T-helper 2 cell treated with Interferon-gamma antibody and Interleukin-4, amounts not matched to agents 5 μg/mL and 100 μg/mL, for 36 hours (primary cell): ENCODE data around the gene PTPRN2.
"Not testable (repeated sequence)": the region's sequence is repeated elsewhere in the genome, so short reads cannot be mapped to it uniquely, and the experiment has no call there.

Experiments used
- DNase-seq: peaks from one replicate; pipeline ENCODE4 v3.0.0; 2021; ENCODE audit warnings: low spot score
- H3K27ac Mint-ChIP-seq: one replicate; pipeline ENCODE4 v1.8.0; 2021; ENCODE audit warnings: mild to moderate bottlenecking, mixed read lengths
- H3K27me3 Mint-ChIP-seq: one replicate; pipeline ENCODE4 v1.8.0; 2021; ENCODE audit warnings: low read depth, mixed read lengths
- H3K36me3 Mint-ChIP-seq: one replicate; pipeline ENCODE4 v1.8.0; 2021; ENCODE audit warnings: low read depth, mixed read lengths
- H3K4me1 Mint-ChIP-seq: one replicate; pipeline ENCODE4 v1.8.0; 2021; ENCODE audit warnings: low read depth, mixed read lengths
- H3K4me3 Mint-ChIP-seq: one replicate; pipeline ENCODE4 v1.8.0; 2022; ENCODE audit warnings: mild to moderate bottlenecking, moderate library complexity, mixed read lengths
- H3K9me3 Mint-ChIP-seq: one replicate; pipeline ENCODE4 v1.8.0; 2021; ENCODE audit warnings: mixed read lengths

The PTPRN2 gene

GRCh38 chr7:157737151-157738065 lies 850.2 kb downstream of the PTPRN2 start:
- Mint-ChIP-seq H3K4me3 (no peak overlapping the region), H3K9me3 (no peaks in the 10 kb centered on the region), H3K27ac (no peak overlapping the region), H3K36me3 (no peaks in the 10 kb centered on the region), H3K4me1 (no peaks in the 10 kb centered on the region), H3K27me3 (peaks cover 7% of the 10 kb centered on the region)
- DNase-seq: no peak

- Mint-ChIP-seq H3K27me3 (peaks cover 4% of the 10 kb centered on the region), H3K4me1 (no peaks in the 10 kb centered on the region), H3K36me3 (no peaks in the 10 kb centered on the region), H3K9me3 (no peaks in the 10 kb centered on the region), H3K27ac (no peak overlapping the region), H3K4me3 (no peak overlapping the region)
- DNase-seq: no peak
These were observed 851.3 kb downstream of the PTPRN2 start for GRCh38 chr7:157736341-157736740.

DNA sequence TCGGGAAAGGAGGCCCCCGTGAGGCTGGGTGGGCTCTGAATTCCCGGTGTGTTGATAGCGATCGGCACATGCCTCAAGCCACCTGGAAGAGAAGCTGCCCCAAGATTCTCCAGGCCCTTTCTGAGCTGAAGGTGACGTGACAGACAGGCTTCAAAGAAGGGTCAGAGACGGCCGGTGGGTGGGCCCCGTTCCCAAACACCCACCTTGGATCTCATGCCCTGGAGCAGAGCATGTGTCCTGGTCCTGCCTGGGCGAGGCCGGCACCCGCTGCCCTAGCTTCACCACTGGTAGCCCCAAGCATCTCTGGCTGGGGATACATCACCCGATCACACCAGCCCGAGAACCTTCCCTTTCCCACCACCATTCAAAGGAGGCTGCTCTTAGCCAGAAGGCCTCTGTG lies 851.8 kb downstream of the PTPRN2 start:
- H3K27ac Mint-ChIP-seq: no peak overlapping the region
- peaks cover 4% of the 10 kb centered on the region for H3K27me3 Mint-ChIP-seq
- no peaks in the 10 kb centered on the region for H3K9me3 Mint-ChIP-seq
- no peak for DNase-seq
- no peaks in the 10 kb centered on the region for H3K4me1 Mint-ChIP-seq
- no peak overlapping the region for H3K4me3 Mint-ChIP-seq
- H3K36me3 Mint-ChIP-seq: no peaks in the 10 kb centered on the region

GRCh38 chr7:157734676-157735640 lies 852.7 kb downstream of the PTPRN2 start:
- DNase-seq: no peak
- Mint-ChIP-seq H3K4me1 (no peaks in the 10 kb centered on the region), H3K4me3 (no peak overlapping the region), H3K9me3 (no peaks in the 10 kb centered on the region), H3K27ac (no peak overlapping the region), H3K36me3 (no peaks in the 10 kb centered on the region), H3K27me3 (peaks cover 4% of the 10 kb centered on the region)

GRCh38 chr7:157733760-157734395 lies 853.7 kb downstream of the PTPRN2 start:
- H3K36me3 Mint-ChIP-seq, H3K4me1 Mint-ChIP-seq, H3K4me3 Mint-ChIP-seq, H3K27ac Mint-ChIP-seq, H3K27me3 Mint-ChIP-seq, H3K9me3 Mint-ChIP-seq, DNase-seq: not testable (repeated sequence)

DNA sequence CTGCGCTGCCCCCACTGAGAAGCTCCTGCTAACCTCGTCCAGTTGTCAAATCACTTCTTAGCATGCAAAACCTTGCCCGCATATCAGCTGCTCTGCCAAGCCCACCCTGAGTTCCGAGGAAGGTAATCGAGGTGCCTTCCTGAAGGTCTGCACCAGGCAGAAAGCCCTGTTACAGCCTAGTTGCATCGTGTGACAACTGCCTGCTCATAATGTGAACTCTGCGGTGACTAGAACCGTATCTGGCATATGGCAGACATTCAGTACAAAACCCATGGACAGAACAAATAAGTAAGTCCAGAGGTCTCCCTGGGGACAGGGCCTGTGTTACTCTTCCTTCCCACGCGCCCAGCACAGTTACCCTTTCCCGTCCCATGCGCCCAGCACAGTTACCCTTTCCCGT lies 856.5 kb downstream of the PTPRN2 start:
- Mint-ChIP-seq H3K4me3 (no peak overlapping the region), H3K4me1 (no peaks in the 10 kb centered on the region), H3K27ac (no peak overlapping the region), H3K27me3 (peaks cover 2% of the 10 kb centered on the region), H3K36me3 (no peaks in the 10 kb centered on the region), H3K9me3 (no peaks in the 10 kb centered on the region)
- DNase-seq: no peak

DNA sequence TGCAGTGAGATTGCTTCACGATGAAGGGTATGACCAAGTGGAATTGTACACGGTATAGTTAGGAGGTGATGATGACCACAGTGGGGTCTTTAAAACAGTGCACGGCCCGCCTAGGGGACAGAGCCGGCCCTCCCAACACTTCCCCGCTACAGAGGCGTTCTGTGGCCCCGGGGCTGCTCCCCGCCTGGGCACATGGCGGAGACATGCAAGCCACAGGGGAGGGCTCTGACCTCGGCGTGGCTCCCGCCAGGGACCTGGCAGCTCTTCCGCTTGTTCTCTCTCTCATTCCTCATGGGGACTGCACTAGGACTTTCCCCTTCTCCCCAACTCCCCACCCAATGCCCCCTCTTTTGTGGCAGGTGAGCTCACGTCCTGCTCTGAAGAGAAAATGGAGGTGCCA lies 857.0 kb downstream of the PTPRN2 start:
- DNase-seq: no peak
- peaks cover 2% of the 10 kb centered on the region for H3K27me3 Mint-ChIP-seq
- no peaks in the 10 kb centered on the region for H3K4me1 Mint-ChIP-seq
- no peak overlapping the region for H3K27ac Mint-ChIP-seq
- no peak overlapping the region for H3K4me3 Mint-ChIP-seq
- H3K9me3 Mint-ChIP-seq: no peaks in the 10 kb centered on the region
- no peaks in the 10 kb centered on the region for H3K36me3 Mint-ChIP-seq

DNA sequence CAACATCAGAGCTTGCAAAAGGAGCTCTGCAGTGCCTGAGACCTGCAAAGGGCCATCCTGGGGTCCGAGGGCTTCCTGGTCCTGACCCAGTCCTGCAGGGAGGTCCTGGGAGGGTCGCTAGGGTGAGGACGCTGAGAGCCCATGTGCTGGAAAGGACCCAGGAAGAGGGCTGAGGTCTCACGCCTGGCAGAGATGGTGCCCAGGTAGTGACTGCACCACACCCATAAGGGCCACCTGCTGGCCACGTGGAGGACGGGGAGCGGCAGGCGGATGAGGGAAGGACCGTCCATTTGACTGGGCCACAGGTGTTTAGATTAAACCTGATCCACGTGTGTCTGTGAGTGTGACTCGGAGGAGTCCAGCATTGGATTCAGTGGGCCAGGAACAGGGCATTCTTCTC lies 858.1 kb downstream of the PTPRN2 start:
- DNase-seq: no peak
- peaks cover 2% of the 10 kb centered on the region for H3K27me3 Mint-ChIP-seq
- H3K4me1 Mint-ChIP-seq: no peaks in the 10 kb centered on the region
- no peak overlapping the region for H3K4me3 Mint-ChIP-seq
- no peaks in the 10 kb centered on the region for H3K36me3 Mint-ChIP-seq
- H3K27ac Mint-ChIP-seq: no peak overlapping the region
- no peaks in the 10 kb centered on the region for H3K9me3 Mint-ChIP-seq

GRCh38 chr7:157727964-157728615 lies 859.5 kb downstream of the PTPRN2 start:
- peaks cover 2% of the 10 kb centered on the region for H3K27me3 Mint-ChIP-seq
- no peak for DNase-seq
- H3K4me1 Mint-ChIP-seq: no peaks in the 10 kb centered on the region
- H3K4me3 Mint-ChIP-seq: no peak overlapping the region
- H3K36me3 Mint-ChIP-seq: no peaks in the 10 kb centered on the region
- no peak overlapping the region for H3K27ac Mint-ChIP-seq
- no peaks in the 10 kb centered on the region for H3K9me3 Mint-ChIP-seq

DNA sequence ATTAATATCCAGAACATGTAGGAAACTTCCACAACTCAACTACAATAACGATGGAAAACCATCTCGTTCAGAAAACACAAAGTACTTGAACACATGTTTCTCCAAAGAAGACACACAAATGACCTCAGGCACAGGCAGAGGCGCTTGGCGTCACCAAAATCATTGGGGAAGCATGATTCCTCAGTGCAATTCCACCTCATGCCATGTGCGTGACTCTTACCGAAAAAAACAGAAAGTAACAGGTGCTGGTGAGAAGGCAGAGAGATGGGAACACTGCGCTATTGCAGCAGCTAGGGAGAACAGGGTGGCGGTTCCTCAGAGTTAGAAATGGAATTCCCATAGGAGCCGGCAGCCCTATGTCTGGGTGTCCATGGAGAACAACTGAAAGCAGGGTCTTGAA lies 860.9 kb downstream of the PTPRN2 start:
- no peak overlapping the region for H3K27ac Mint-ChIP-seq
- no peaks in the 10 kb centered on the region for H3K4me1 Mint-ChIP-seq
- peaks cover 2% of the 10 kb centered on the region for H3K27me3 Mint-ChIP-seq
- no peak for DNase-seq
- no peak overlapping the region for H3K4me3 Mint-ChIP-seq
- no peaks in the 10 kb centered on the region for H3K9me3 Mint-ChIP-seq
- H3K36me3 Mint-ChIP-seq: no peaks in the 10 kb centered on the region

DNA sequence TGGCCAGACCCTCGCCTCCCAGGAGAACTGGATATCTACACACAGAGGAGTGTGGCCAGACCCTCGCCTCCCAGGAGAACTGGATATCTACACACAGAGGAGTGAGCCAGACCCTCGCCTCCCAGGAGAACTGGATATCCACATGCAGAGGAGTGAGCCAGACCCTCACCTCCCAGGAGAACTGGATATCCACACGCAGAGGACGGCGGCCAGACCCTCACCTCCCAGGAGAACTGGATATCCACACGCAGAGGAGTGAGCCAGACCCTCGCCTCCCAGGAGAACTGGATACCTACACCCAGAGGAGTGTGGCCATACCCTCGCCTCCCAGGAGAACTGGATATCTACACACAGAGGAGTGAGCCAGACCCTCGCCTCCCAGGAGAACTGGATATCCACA lies 862.3 kb downstream of the PTPRN2 start:
- DNase-seq, H3K27ac Mint-ChIP-seq, H3K36me3 Mint-ChIP-seq, H3K9me3 Mint-ChIP-seq, H3K4me1 Mint-ChIP-seq, H3K4me3 Mint-ChIP-seq, H3K27me3 Mint-ChIP-seq: not testable (repeated sequence)

- H3K36me3 Mint-ChIP-seq: no peaks in the 10 kb centered on the region
- no peak overlapping the region for H3K27ac Mint-ChIP-seq
- no peaks in the 10 kb centered on the region for H3K27me3 Mint-ChIP-seq
- H3K4me3 Mint-ChIP-seq: no peak overlapping the region
- no peak for DNase-seq
- H3K4me1 Mint-ChIP-seq: no peaks in the 10 kb centered on the region
- no peaks in the 10 kb centered on the region for H3K9me3 Mint-ChIP-seq
These were observed 864.4 kb downstream of the PTPRN2 start for GRCh38 chr7:157723205-157723604.

- Mint-ChIP-seq H3K27ac (no peak overlapping the region), H3K27me3 (no peaks in the 10 kb centered on the region)
- no peak for DNase-seq
These were observed 865.2 kb downstream of the PTPRN2 start for GRCh38 chr7:157722137-157723060.

More at GRCh38 chr7:157722137-157723060, 865.2 kb downstream of the PTPRN2 start:
- no peaks in the 10 kb centered on the region for H3K36me3 Mint-ChIP-seq
- no peaks in the 10 kb centered on the region for H3K4me1 Mint-ChIP-seq
- H3K4me3 Mint-ChIP-seq: no peak overlapping the region
- H3K9me3 Mint-ChIP-seq: no peaks in the 10 kb centered on the region
